GM12878 (cell line): ENCODE measurements around the gene SRL. TPM values are rescaled to one million over a fixed set of nuclear protein-coding genes. Genes with fewer than 3 reads are reported as not detected.

Source experiments
- ATAC-seq: fragments of 200-7000 bp; cut with Tn5 transposase; 3 replicates; pipeline ENCODE4 v1.9.1; 2020; ENCODE audit warnings: mild to moderate bottlenecking, moderate library complexity
- BruUV-seq: library from RNA; stranded (reverse); fragments of 400-500 nt; replicated peaks from 2 replicates; lab custom pipeline; 2021; lab: Mats Ljungman, UMichigan
- CTCF ChIA-PET: fragments of 300-600 bp; sonication (Branson Sonifier 250); formaldehyde crosslinking; extraction: SDS; loops from one replicate; lab custom pipeline; 2021; ENCODE audit warnings: inconsistent platforms; lab: Yijun Ruan, JAX
- POLR2A ChIA-PET: fragments of 350-600 bp; formaldehyde crosslinking; extraction: SDS; loops from one replicate; lab custom pipeline; 2021; ENCODE audit warnings: inconsistent platforms; lab: Charles Lee
- RAD21 ChIA-PET: fragments of 300-600 bp; sonication (Branson Sonifier 250); formaldehyde crosslinking; loops from one replicate; lab custom pipeline; 2023; ENCODE audit warnings: antibody characterized with exemption; ENCODE audit not compliant: unreplicated experiment; lab: Charles Lee
- SMC1A ChIA-PET: fragments of 300-600 bp; sonication (Branson Sonifier 250); formaldehyde crosslinking; loops from one replicate; lab custom pipeline; 2023; ENCODE audit not compliant: unreplicated experiment, uncharacterized antibody; lab: Charles Lee
- DNase-seq: peaks from one replicate; pipeline ENCODE4 v3.0.0-alpha.2; 2011; ENCODE audit warnings: low read depth, low spot score
- FAIRE-seq: peaks from 3 replicates; lab custom pipeline; 2011; peaks lifted over from hg19 to GRCh38; lab: Jason Lieb, UNC
- H2AFZ ChIP-seq: 2 replicates; pipeline ENCODE4 v1.6.0; 2011; ENCODE audit warnings: low read depth, low read length, control low read depth; ENCODE audit not compliant: control insufficient read depth
- H3K27ac ChIP-seq: 2 replicates; pipeline ENCODE4 v1.5.1; 2011; ENCODE audit warnings: control low read depth; ENCODE audit not compliant: control insufficient read depth, insufficient read depth
- H3K27me3 ChIP-seq, 2 experiments: replicated peaks in 1 of 2; 2 replicates each; pipeline versions ENCODE4 v1.6.0 to v1.6.1; 2011; ENCODE audit warnings: low read length in 1 of 2; ENCODE audit not compliant: control insufficient read depth in 2 of 2, insufficient read depth in 2 of 2
- H3K36me3 ChIP-seq, 2 experiments: 2 replicates each; pipeline ENCODE4 v1.5.1; 2011; ENCODE audit warnings: low read length in 1 of 2; ENCODE audit not compliant: control insufficient read depth in 2 of 2, insufficient read depth in 2 of 2
- H3K4me1 ChIP-seq: 2 replicates; pipeline ENCODE4 v1.6.1; 2011; ENCODE audit warnings: mild to moderate bottlenecking, low read length, moderate library complexity, mixed read lengths; ENCODE audit not compliant: control insufficient read depth, insufficient read depth
- H3K4me2 ChIP-seq: 2 replicates; pipeline ENCODE4 v1.6.0; 2011; ENCODE audit warnings: control low read depth; ENCODE audit not compliant: control insufficient read depth, insufficient read depth
- H3K4me3 ChIP-seq: fragments of 200-600 bp; sonication (generic); 2 replicates; pipeline ENCODE4 v1.5.1; 2016
- H3K79me2 ChIP-seq: 2 replicates; pipeline ENCODE4 v1.6.0; 2011; ENCODE audit warnings: low read length; ENCODE audit not compliant: control insufficient read depth, insufficient read depth
- H3K9ac ChIP-seq: 2 replicates; pipeline ENCODE4 v1.8.0; 2011; ENCODE audit warnings: low read length, control low read depth, mixed read lengths; ENCODE audit not compliant: control insufficient read depth, insufficient read depth
- H3K9me3 ChIP-seq: replicated peaks from 3 replicates; pipeline ENCODE4 v1.5.1; 2011; ENCODE audit warnings: mild to moderate bottlenecking, low read length; ENCODE audit not compliant: control insufficient read depth, insufficient read depth
- H4K20me1 ChIP-seq: 2 replicates; pipeline ENCODE4 v1.6.0; 2011; ENCODE audit not compliant: control insufficient read depth, insufficient read depth
- CREB1 ChIP-seq: IDR thresholded peaks from 2 replicates; pipeline ENCODE4 v1.6.1; 2012; ENCODE audit warnings: low read depth, mild to moderate bottlenecking, inconsistent platforms
- FOXK2 ChIP-seq: fragments of 450-650 bp; IDR thresholded peaks from 2 replicates; pipeline ENCODE4 v1.6.1; 2017; ENCODE audit warnings: mild to moderate bottlenecking, moderate library complexity
- HDAC6 ChIP-seq: fragments of 200-600 bp; sonication (generic); IDR thresholded peaks from one replicate; pipeline ENCODE4 v1.8.0; 2017; ENCODE audit warnings: antibody characterized with exemption; ENCODE audit not compliant: unreplicated experiment
- HDGF ChIP-seq: fragments of 450-650 bp; IDR thresholded peaks from 2 replicates; pipeline ENCODE4 v1.6.1; 2016; ENCODE audit warnings: antibody characterized with exemption
- SMAD1 ChIP-seq: fragments of 450-650 bp; IDR thresholded peaks from 2 replicates; pipeline ENCODE4 v1.6.1; 2018; ENCODE audit warnings: mild to moderate bottlenecking, low read depth; ENCODE audit not compliant: partially characterized antibody
- WGBS: methylation state at CpG from one replicate; pipeline ENCODE4 v1.1.6; 2016; ENCODE audit warnings: low lambda C conversion rate; ENCODE audit not compliant: insufficient replicate concordance, insufficient coverage; ENCODE audit errors: missing lambda C conversion rate; 5-methylcytosine and 5-hydroxymethylcytosine counted together
- in situ Hi-C: fragments of 300-500 bp; cut with MboI; formaldehyde crosslinking; loops from 9 replicates; pipeline ENCODE4 v1.14.3; 2018; ENCODE audit warnings: mixed read lengths
- intact Hi-C: fragments of 100-400 bp; cut with micrococcal nuclease; formaldehyde crosslinking; loops from one replicate; pipeline ENCODE4 v1.14.2; 2022; ENCODE audit not compliant: unreplicated experiment
- polyA plus RNA-seq, 11 experiments: library from polyadenylated mRNA; depleted of rRNA in 4 of 11; unstranded in 6 of 11; stranded (reverse) in 5 of 11; fragments of >200 nt; fragmentation: Nextera tagmentation in 4 of 11; fragmentation: Illumina TruSeq in 1 of 11; extraction: Ambion mirVana in 4 of 11; extraction: Trizol in 1 of 11; gene quantifications; 1 replicate in 1 of 11; 2 replicates in 10 of 11; pipeline versions ENCODE4 v1.2.1 to v1.2.3, GENCODE V29; 2011 to 2016; ENCODE audit warnings: inconsistent platforms in 2 of 11, missing spikeins in 2 of 11, low read depth in 1 of 11
- total RNA-seq, 4 experiments: library from RNA; depleted of rRNA in 3 of 4; stranded (reverse); fragments of >200 nt in 3 of 4; fragmentation: Illumina TruSeq in 1 of 4; extraction: Trizol in 1 of 4; gene quantifications; 2 replicates each; pipeline versions ENCODE4 v1.2.1 to v1.2.3, GENCODE V29; 2013 to 2021
- TF ChIP-seq, protein P1 (sequence below): fragments of 450-650 bp; formaldehyde crosslinking; IDR thresholded peaks from 2 replicates; pipeline ENCODE4 v1.5.0; 2022; ENCODE audit warnings: mild to moderate bottlenecking, missing genetic modification characterization
- TF ChIP-seq, protein P2 (sequence below): IDR thresholded peaks from 2 replicates; pipeline ENCODE4 v1.6.1; 2012; ENCODE audit warnings: mild to moderate bottlenecking, low read depth, low read length

Gene SRL
- total and polyA plus RNA-seq, 10 of the 15 experiments (the other 5 are each of a cell fraction or from before 2014, with no cell fraction given), result not detected

DNA sequence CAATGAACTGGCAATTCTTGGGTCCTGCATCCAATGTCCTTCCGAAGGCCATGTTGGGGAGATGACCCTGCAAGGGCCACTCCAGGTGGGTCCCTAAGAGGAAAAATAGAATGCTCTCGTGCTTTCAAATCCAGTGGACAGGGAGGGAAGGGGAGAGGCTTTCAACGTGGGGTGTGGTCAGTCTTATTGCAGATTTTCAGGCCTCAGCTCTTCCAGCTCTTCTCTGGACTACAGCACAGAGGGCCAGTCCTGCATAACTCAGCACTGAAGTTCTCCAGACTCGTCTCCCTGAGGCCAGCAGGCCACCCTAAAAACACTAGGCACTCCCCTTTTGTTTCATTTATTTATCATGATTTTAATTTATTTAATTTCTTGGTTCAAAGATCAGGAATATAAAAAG lies 43.1 kb downstream of the SRL start (continued):
- TF ChIP-seq, protein P1, sequence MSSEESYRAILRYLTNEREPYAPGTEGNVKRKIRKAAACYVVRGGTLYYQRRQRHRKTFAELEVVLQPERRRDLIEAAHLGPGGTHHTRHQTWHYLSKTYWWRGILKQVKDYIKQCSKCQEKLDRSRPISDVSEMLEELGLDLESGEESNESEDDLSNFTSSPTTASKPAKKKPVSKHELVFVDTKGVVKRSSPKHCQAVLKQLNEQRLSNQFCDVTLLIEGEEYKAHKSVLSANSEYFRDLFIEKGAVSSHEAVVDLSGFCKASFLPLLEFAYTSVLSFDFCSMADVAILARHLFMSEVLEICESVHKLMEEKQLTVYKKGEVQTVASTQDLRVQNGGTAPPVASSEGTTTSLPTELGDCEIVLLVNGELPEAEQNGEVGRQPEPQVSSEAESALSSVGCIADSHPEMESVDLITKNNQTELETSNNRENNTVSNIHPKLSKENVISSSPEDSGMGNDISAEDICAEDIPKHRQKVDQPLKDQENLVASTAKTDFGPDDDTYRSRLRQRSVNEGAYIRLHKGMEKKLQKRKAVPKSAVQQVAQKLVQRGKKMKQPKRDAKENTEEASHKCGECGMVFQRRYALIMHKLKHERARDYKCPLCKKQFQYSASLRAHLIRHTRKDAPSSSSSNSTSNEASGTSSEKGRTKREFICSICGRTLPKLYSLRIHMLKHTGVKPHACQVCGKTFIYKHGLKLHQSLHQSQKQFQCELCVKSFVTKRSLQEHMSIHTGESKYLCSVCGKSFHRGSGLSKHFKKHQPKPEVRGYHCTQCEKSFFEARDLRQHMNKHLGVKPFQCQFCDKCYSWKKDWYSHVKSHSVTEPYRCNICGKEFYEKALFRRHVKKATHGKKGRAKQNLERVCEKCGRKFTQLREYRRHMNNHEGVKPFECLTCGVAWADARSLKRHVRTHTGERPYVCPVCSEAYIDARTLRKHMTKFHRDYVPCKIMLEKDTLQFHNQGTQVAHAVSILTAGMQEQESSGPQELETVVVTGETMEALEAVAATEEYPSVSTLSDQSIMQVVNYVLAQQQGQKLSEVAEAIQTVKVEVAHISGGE (CRISPR knock-in tag), result no peak
- no peak for TF ChIP-seq SMAD1
- TF ChIP-seq HDAC6, result no peak

DNA sequence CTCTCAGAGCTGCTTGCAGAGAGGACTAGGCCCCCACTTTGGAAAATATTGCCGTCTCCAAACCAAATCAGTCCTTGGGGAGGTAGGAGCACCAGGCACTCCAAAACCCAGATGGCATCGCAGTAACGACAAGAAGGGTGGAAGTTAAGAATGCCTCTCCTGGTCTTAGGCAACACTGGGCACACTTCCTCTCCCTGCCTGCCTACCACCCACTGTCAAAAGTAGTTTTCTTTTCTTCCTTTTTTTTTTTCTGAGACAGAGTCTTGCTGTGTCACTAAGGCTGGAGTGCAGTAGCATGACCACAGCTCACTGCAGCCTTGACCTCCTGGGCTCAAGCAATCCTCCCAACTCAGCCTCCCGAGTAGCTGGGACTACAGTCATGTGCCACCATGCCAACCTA lies 47.2 kb downstream of the SRL start:
- no peak overlapping the region for H3K9ac ChIP-seq
- no peak for ATAC-seq
- no peak overlapping the region for H3K4me2 ChIP-seq
- ChIA-PET CTCF (no interaction called here), SMC1A (no interaction called here), RAD21 (no interaction called here), POLR2A (no interaction called here)
- H4K20me1 ChIP-seq, result no peaks in the 10 kb centered on the region
- intact Hi-C loops (no loop called here), in situ Hi-C loops (no loop called here)
- WGBS, result 41% methylated on average over 4 of the region's 4 CpGs
- no peak overlapping the region for H3K4me3 ChIP-seq
- peaks cover 0 to 1% of the 10 kb centered on the region in 2 experiments; a peak in 2 of 4 replicates for H3K27me3 ChIP-seq
- no peaks in the 10 kb centered on the region for H3K9me3 ChIP-seq
- H3K27ac ChIP-seq, result no peak overlapping the region
- no peak overlapping the region for H2AFZ ChIP-seq
- H3K36me3 ChIP-seq, result no peaks in the 10 kb centered on the region
- DNase-seq, result no peak
- no peak for TF ChIP-seq FOXK2
- TF ChIP-seq HDGF, result no peak
- TF ChIP-seq CREB1, result no peak
- TF ChIP-seq, protein P2, sequence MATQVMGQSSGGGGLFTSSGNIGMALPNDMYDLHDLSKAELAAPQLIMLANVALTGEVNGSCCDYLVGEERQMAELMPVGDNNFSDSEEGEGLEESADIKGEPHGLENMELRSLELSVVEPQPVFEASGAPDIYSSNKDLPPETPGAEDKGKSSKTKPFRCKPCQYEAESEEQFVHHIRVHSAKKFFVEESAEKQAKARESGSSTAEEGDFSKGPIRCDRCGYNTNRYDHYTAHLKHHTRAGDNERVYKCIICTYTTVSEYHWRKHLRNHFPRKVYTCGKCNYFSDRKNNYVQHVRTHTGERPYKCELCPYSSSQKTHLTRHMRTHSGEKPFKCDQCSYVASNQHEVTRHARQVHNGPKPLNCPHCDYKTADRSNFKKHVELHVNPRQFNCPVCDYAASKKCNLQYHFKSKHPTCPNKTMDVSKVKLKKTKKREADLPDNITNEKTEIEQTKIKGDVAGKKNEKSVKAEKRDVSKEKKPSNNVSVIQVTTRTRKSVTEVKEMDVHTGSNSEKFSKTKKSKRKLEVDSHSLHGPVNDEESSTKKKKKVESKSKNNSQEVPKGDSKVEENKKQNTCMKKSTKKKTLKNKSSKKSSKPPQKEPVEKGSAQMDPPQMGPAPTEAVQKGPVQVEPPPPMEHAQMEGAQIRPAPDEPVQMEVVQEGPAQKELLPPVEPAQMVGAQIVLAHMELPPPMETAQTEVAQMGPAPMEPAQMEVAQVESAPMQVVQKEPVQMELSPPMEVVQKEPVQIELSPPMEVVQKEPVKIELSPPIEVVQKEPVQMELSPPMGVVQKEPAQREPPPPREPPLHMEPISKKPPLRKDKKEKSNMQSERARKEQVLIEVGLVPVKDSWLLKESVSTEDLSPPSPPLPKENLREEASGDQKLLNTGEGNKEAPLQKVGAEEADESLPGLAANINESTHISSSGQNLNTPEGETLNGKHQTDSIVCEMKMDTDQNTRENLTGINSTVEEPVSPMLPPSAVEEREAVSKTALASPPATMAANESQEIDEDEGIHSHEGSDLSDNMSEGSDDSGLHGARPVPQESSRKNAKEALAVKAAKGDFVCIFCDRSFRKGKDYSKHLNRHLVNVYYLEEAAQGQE, result no peak
- FAIRE-seq, result no peak
- no peaks in the 10 kb centered on the region for H3K79me2 ChIP-seq
- no peaks in the 10 kb centered on the region for H3K4me1 ChIP-seq
- no TSS peak for BruUV-seq
